Retinal pigment epithelial cell (primary cell): Measurements from ENCODE around the gene PIGN.
"Not testable (repeated sequence)": the region's sequence is repeated elsewhere in the genome, so short reads cannot be mapped to it uniquely, and the experiment has no call there.

Source experiments
- DNase-seq: peaks from one replicate; pipeline ENCODE4 v3.0.0-alpha.2; 2010; ENCODE audit warnings: low read depth
- H3K4me3 ChIP-seq: 2 replicates; pipeline ENCODE4 v1.5.1; 2011; ENCODE audit warnings: mild to moderate bottlenecking, low read length, control low read depth, moderate library complexity
- CTCF ChIP-seq: conservative IDR thresholded peaks from 2 replicates; pipeline ENCODE4 v1.5.1; 2011; ENCODE audit warnings: low read depth, low read length, control low read depth, inconsistent platforms

The PIGN gene

GRCh38 chr18:62045316-62045715, 141.5 kb downstream of the PIGN start:
- no peak overlapping the region for H3K4me3 ChIP-seq
- TF ChIP-seq CTCF: no peak
- DNase-seq: no peak

- H3K4me3 ChIP-seq: no peak overlapping the region
- no peak for TF ChIP-seq CTCF
Measured at GRCh38 chr18:62044490-62045000, 142.3 kb downstream of the PIGN start.

GRCh38 chr18:62037989-62038778, 148.7 kb downstream of the PIGN start:
- no peak for TF ChIP-seq CTCF
- no peak overlapping the region for H3K4me3 ChIP-seq
- no peak for DNase-seq

More at GRCh38 chr18:62044490-62045000, 142.3 kb downstream of the PIGN start:
- DNase-seq: peak; percentile 81

GRCh38 chr18:62037012-62037742, 149.7 kb downstream of the PIGN start:
- no peak for TF ChIP-seq CTCF
- H3K4me3 ChIP-seq: no peak overlapping the region
- no peak for DNase-seq

GRCh38 chr18:62034286-62034685, 152.6 kb downstream of the PIGN start:
- H3K4me3 ChIP-seq, DNase-seq: not testable (repeated sequence)

- TF ChIP-seq CTCF: no peak
- no peak for DNase-seq
- H3K4me3 ChIP-seq: no peak overlapping the region
Measured at GRCh38 chr18:62033756-62034155, 153.1 kb downstream of the PIGN start.

- TF ChIP-seq CTCF: no peak
- H3K4me3 ChIP-seq: no peak overlapping the region
- no peak for DNase-seq
Measured at GRCh38 chr18:62033207-62033606, 153.6 kb downstream of the PIGN start.
